GM23248 (cell line): Measurements from ENCODE around the gene SF3B2.

Experiments used
- EZH2 ChIP-seq: fragments of 200-600 bp; sonication (generic); IDR thresholded peaks from 2 replicates; pipeline ENCODE4 v1.6.1; 2018; ENCODE audit warnings: antibody characterized with exemption, mild to moderate bottlenecking; ENCODE audit not compliant: insufficient read depth, poor library complexity, severe bottlenecking
- EZH2phosphoT487 ChIP-seq: fragments of 200-600 bp; sonication (generic); IDR thresholded peaks from 2 replicates; pipeline ENCODE4 v1.6.1; 2018; ENCODE audit warnings: antibody characterized with exemption, moderate library complexity, mild to moderate bottlenecking, low read depth; ENCODE audit not compliant: insufficient read depth

GRCh38 chr11:66112601-66113499 is 60.7 kb downstream of the SF3B2 start:
- 0 out of 2 replicates have a peak, but pooled peaks have one; percentile 50 for TF ChIP-seq EZH2phosphoT487
- no peak for TF ChIP-seq EZH2
